GM21619 (cell line): ENCODE measurements around the gene CFDP1.
A peak's percentile ranks its signal among the peaks of the same experiment; 100 is the strongest.

Source experiments
- ATAC-seq: cut with Tn5 transposase; IDR thresholded peaks from one replicate; pipeline ENCODE4 v1.9.1; 2021; ENCODE audit not compliant: unreplicated experiment

The CFDP1 gene

GRCh38 chr16:75415169-75415905, 18.0 kb downstream of the CFDP1 start:
- no peak for ATAC-seq

GRCh38 chr16:75413951-75414350, 19.4 kb downstream of the CFDP1 start:
- no peak for ATAC-seq

GRCh38 chr16:75406943-75407342, 26.4 kb downstream of the CFDP1 start:
- no peak for ATAC-seq

DNA sequence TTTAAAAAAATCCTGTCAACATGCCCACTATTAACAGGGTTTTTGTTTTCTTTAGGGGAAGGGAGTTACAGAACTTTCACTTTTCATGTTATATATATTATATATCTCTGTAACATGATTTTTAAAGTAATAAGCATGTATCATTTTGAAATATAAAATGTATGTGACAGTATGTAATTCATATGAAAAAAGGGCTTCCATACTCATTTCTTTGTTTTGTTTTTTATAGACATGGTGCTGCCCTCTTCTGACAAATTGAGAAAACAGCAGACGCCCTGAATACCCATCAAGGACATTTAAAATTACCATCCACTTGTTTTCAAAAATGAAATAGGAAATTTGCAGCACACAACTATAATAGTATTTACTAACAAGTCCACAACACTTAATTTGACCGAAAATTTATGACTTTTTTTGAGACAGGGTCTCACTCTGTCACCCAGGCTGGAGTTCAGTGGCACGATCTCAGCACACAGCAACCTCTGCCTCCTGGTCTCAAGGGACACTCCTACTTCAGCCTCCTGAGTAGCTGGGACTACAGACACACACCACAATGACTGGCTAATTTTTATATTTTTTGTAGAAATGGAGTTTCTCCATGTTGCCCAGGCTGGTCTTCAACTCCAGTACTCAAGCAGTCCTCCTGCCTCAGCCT, 30.4 kb downstream of the CFDP1 start:
- ATAC-seq = no peak

DNA sequence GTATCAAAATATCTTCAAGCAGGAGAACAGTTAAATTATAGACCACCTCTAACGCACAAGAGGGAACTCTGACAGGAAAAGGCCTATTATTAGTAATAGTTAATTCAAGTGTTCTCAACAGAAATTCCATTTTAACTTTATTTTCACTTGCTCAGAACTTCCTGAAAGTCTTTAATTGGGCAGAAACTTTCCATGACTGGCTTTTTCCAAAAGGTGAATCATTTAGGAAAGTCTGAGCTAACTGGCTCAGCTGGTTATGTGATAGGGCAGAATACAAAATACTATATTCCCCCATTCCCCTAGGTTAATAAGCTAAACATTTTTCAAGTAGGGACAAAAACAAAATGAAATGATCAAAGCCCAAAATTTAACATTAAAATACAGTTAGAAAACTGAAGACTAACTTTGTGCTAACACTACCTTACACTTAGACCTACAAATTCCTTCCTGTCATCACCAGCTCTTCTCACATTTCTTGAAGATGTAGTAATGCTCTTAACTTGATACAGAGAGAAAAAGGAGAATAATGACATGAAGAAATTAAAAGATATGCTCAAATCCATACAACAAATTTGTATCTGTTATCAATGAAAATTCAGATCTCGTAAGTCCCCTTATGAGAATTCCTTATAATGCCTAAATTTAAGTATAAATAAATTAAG, 31.0 kb downstream of the CFDP1 start:
- no peak for ATAC-seq

GRCh38 chr16:75401691-75402090, 31.6 kb downstream of the CFDP1 start:
- no peak for ATAC-seq

DNA sequence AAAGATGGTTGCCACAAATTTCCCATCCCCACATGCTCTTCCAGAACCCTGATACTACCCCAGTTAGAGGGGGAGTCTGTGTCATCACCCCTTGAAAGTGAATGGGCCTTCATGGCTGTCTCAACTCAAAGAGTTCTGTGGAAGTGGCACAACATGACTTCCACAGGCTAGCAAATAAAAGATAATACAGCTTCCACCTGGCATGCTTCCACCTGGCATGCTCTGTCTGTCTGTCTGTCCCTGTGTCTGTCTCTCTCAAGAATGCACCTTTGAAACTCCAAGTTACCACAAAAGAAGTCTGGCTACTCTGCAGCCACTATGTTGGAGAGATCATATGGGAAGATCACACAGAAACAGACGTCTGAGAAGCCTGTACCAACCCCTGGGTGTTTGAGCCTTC, 35.0 kb downstream of the CFDP1 start:
- ATAC-seq = no peak

GRCh38 chr16:75394941-75395340, 38.4 kb downstream of the CFDP1 start:
- no peak for ATAC-seq

DNA sequence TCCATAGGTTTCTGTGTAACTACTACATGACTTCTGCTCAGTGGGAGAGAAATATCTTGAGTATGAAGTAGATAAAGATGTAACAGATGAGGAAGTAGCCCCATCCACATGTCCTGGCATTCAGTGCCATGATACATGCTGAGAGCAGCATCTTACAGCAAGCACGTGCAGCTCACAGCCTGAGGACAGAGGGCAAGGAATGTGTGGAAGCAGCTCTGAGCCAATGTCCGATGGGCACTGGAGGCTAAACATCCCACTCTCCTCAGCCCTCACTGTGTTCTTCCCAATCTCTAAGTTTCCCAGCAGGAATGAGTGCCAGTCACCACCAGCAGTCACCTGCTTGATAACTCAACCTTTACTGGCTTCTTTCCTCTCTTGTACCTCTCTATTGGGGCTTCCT, 40.4 kb downstream of the CFDP1 start:
- ATAC-seq = no peak

GRCh38 chr16:75390926-75391653, 42.2 kb downstream of the CFDP1 start:
- no peak for ATAC-seq

- no peak for ATAC-seq
These were observed 44.1 kb downstream of the CFDP1 start for GRCh38 chr16:75389096-75389690.

GRCh38 chr16:75387951-75388350, 45.4 kb downstream of the CFDP1 start:
- no peak for ATAC-seq

GRCh38 chr16:75385507-75386152, 47.7 kb downstream of the CFDP1 start:
- ATAC-seq = no peak

DNA sequence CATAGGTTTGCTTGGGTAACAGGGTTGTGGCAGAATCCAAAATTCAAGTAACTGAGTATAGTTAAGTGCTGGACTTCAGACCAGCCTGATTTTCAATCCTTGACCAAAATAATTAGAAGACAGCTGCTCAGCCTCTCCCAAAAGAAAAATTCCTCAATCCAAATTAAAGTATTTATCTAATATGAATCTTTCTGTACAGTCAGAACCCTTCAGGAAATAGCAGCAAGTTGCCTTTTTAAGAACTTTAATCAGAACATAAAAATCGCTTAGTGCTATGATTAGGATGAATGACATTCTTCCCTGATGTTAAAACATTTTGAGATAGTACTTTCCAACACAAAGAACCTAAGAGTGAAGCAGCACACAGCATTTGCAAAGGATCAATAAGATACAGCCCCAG, 50.2 kb downstream of the CFDP1 start:
- no peak for ATAC-seq

DNA sequence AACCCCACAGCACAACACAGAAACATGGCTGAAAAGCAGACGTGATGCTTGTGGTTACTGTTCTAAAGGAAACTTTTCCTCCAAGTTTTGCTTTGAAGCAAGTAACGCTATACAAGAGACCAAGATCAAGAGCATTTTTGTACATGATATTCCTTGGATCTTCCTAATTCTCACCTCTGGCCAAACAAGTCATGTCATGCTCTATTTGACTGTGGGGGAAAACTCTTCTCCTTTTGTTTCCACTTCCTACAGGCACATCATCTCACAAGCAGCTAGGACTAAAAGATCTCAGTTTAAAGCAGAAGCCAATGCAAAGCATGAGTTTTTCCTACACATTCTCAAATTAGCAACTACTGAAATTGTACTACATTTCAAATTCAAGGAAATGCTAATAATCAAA, 50.7 kb downstream of the CFDP1 start:
- ATAC-seq = no peak

DNA sequence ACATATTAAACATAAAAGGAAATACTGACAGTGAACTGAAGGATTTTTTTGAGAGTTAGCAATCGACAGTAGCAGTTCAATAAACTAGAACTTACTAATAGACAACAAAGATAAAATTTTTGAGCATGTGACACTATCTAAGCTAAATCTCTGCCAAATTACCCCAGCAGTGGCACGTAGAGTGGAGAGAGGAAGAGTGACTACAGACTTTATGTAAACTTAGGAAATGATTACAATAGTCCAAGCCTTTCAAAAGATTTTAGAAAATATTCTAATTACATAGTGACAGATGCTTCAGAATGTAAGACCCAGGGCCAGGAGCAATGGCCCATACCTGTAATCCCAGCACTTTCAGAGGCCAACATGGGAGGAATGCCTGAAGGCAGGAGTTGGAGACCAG, 52.4 kb downstream of the CFDP1 start:
- ATAC-seq = no peak

GRCh38 chr16:75379911-75380847, 53.1 kb downstream of the CFDP1 start:
- ATAC-seq = peak; percentile 80

GRCh38 chr16:75379339-75379738, 54.0 kb downstream of the CFDP1 start:
- ATAC-seq = peak; percentile 64

GRCh38 chr16:75378616-75379015, 54.7 kb downstream of the CFDP1 start:
- no peak for ATAC-seq
